HepG2 (cell line): ENCODE results near the gene NET1. TPM values are rescaled to one million over a fixed set of nuclear protein-coding genes. Genes with fewer than 3 reads are reported as not detected.

ENCODE experiments used
- ATAC-seq: fragments of 200-7000 bp; cut with Tn5 transposase; 3 replicates; pipeline ENCODE4 v1.9.1; 2020; ENCODE audit warnings: mild to moderate bottlenecking, moderate library complexity
- BruUV-seq: library from RNA; stranded (reverse); fragments of 400-500 nt; replicated peaks from 2 replicates; lab custom pipeline; 2021; lab: Mats Ljungman, UMichigan
- CTCF ChIA-PET: fragments of 300-600 bp; formaldehyde crosslinking; extraction: SDS; loops from one replicate; lab custom pipeline; 2021; ENCODE audit warnings: low total read pairs, inconsistent platforms, low intra/inter-chr PET ratio; lab: Yijun Ruan, JAX
- POLR2A ChIA-PET: fragments of 350-600 bp; sonication (Branson Sonifier 250); formaldehyde crosslinking; loops from one replicate; lab custom pipeline; 2020; ENCODE audit warnings: antibody characterized with exemption, inconsistent platforms; lab: Yijun Ruan, JAX
- DNase-seq: peaks from one replicate; pipeline ENCODE4 v3.0.0-alpha.2; 2015; ENCODE audit warnings: low spot score
- FAIRE-seq: peaks from 3 replicates; lab custom pipeline; 2011; peaks lifted over from hg19 to GRCh38; lab: Jason Lieb, UNC
- H2AFZ ChIP-seq: one replicate; pipeline ENCODE4 v1.6.1; 2011; ENCODE audit warnings: low read length, inconsistent platforms
- H3K27ac ChIP-seq: fragments of 300-600 bp; 3 replicates; pipeline ENCODE4 v1.8.0; 2011; ENCODE audit warnings: mixed run types, mild to moderate bottlenecking, mixed read lengths, low read length, inconsistent platforms; ENCODE audit not compliant: insufficient read depth; ENCODE audit errors: extremely low read length
- H3K27me3 ChIP-seq, 2 experiments: fragments of 200-600 bp in 1 of 2; 2 replicates in 1 of 2; 3 replicates in 1 of 2; pipeline versions ENCODE4 v1.6.0 to v1.8.0; 2011; ENCODE audit warnings: low read length in 2 of 2, mild to moderate bottlenecking in 2 of 2, moderate library complexity in 2 of 2, inconsistent platforms in 1 of 2; ENCODE audit not compliant: insufficient read depth in 2 of 2, control insufficient read depth in 1 of 2
- H3K36me3 ChIP-seq, 2 experiments: fragments of 200-600 bp in 1 of 2; replicated peaks in 1 of 2; 2 replicates in 1 of 2; 3 replicates in 1 of 2; pipeline versions ENCODE4 v1.5.1 to v1.8.0; 2011; ENCODE audit warnings: low read length in 2 of 2, inconsistent platforms in 1 of 2; ENCODE audit not compliant: insufficient read depth in 2 of 2, control insufficient read depth in 1 of 2
- H3K4me1 ChIP-seq: 2 replicates; pipeline ENCODE4 v1.5.1; 2012; ENCODE audit warnings: low read length, inconsistent platforms; ENCODE audit not compliant: insufficient read depth
- H3K4me2 ChIP-seq: 2 replicates; pipeline ENCODE4 v1.6.0; 2011; ENCODE audit warnings: low read depth, low read length, inconsistent platforms
- H3K4me3 ChIP-seq, 3 experiments: fragments of 200-600 bp in 1 of 3; sonication (generic), shearing (Covaris generic) in 1 of 3; replicated peaks in 1 of 3; 2 replicates each; pipeline ENCODE4 v1.5.1; 2011 to 2016; ENCODE audit warnings: low read length in 3 of 3, inconsistent platforms in 2 of 3, low read depth in 2 of 3, mild to moderate bottlenecking in 2 of 3, control low read depth in 1 of 3, mixed read lengths in 1 of 3; ENCODE audit not compliant: insufficient read depth in 1 of 3
- H3K79me2 ChIP-seq: one replicate; pipeline ENCODE4 v1.6.1; 2011; ENCODE audit warnings: low read length, inconsistent platforms; ENCODE audit not compliant: insufficient read depth
- H3K9ac ChIP-seq: 2 replicates; pipeline ENCODE4 v1.6.0; 2011; ENCODE audit warnings: mild to moderate bottlenecking, low read depth, low read length, inconsistent platforms; ENCODE audit not compliant: insufficient read depth
- H3K9me3 ChIP-seq: 2 replicates; pipeline ENCODE4 v1.5.1; 2012; ENCODE audit warnings: mild to moderate bottlenecking, low read length
- H4K20me1 ChIP-seq: 2 replicates; pipeline ENCODE4 v1.6.0; 2011; ENCODE audit warnings: inconsistent platforms, mild to moderate bottlenecking, low read length, moderate library complexity; ENCODE audit not compliant: insufficient read depth
- DBP ChIP-seq: sonication (generic); formaldehyde crosslinking; IDR thresholded peaks from 2 replicates; pipeline ENCODE4 v1.4.0; 2020; ENCODE audit warnings: missing genetic modification reagents; ENCODE audit errors: not compliant biosample characterization
- DNMT3B ChIP-seq: conservative IDR thresholded peaks from 2 replicates; pipeline ENCODE4 v1.6.1; 2016; ENCODE audit warnings: missing biosample characterization, control low read depth
- PAF1 ChIP-seq: IDR thresholded peaks from 2 replicates; pipeline ENCODE4 v1.6.1; 2016; ENCODE audit warnings: missing genetic modification reagents, missing compliant biosample characterization
- PLRG1 ChIP-seq: fragments of 450-650 bp; conservative IDR thresholded peaks from 2 replicates; pipeline ENCODE4 v1.6.1; 2016
- RAD51 ChIP-seq: fragments of 450-650 bp; IDR thresholded peaks from 2 replicates; pipeline ENCODE4 v1.6.1; 2016; ENCODE audit warnings: borderline replicate concordance
- SP4 ChIP-seq: sonication (generic); formaldehyde crosslinking; IDR thresholded peaks from 2 replicates; pipeline ENCODE4 v1.8.1; 2023; ENCODE audit warnings: mild to moderate bottlenecking, missing genetic modification reagents
- TCF12 ChIP-seq, 2 experiments: fragments of 450-650 bp in 1 of 2; sonication (generic) in 1 of 2; formaldehyde crosslinking in 1 of 2; IDR thresholded peaks; 2 replicates each; pipeline versions ENCODE4 v1.6.1 to v1.8.0; 2017 to 2022; ENCODE audit warnings: antibody characterized with exemption in 1 of 2, mild to moderate bottlenecking in 1 of 2, missing genetic modification reagents in 1 of 2, moderate library complexity in 1 of 2
- ZNF138 ChIP-seq: sonication (generic); formaldehyde crosslinking; IDR thresholded peaks from 2 replicates; pipeline ENCODE4 v1.5.0; 2020; ENCODE audit warnings: mild to moderate bottlenecking, low read depth, missing genetic modification reagents
- ZNF234 ChIP-seq: sonication (generic); formaldehyde crosslinking; conservative IDR thresholded peaks from 2 replicates; pipeline ENCODE4 v1.5.1; 2020; ENCODE audit warnings: mild to moderate bottlenecking, missing genetic modification reagents
- ZNF282 ChIP-seq: fragments of 450-650 bp; IDR thresholded peaks from 2 replicates; pipeline ENCODE4 v1.6.1; 2018; ENCODE audit not compliant: partially characterized antibody
- ZNF33A ChIP-seq: sonication (generic); formaldehyde crosslinking; IDR thresholded peaks from 2 replicates; pipeline ENCODE4 v1.5.1; 2020; ENCODE audit warnings: missing genetic modification reagents, mild to moderate bottlenecking, moderate library complexity, borderline replicate concordance
- ZNF530 ChIP-seq: sonication (generic); formaldehyde crosslinking; IDR thresholded peaks from 2 replicates; pipeline ENCODE4 v1.5.0; 2020; ENCODE audit warnings: low read depth, mild to moderate bottlenecking, missing genetic modification reagents
- ZNF629 ChIP-seq: sonication (generic); formaldehyde crosslinking; conservative IDR thresholded peaks from 2 replicates; pipeline ENCODE4 v1.5.0; 2020; ENCODE audit warnings: missing genetic modification reagents
- ZNF687 ChIP-seq: sonication (generic); formaldehyde crosslinking; IDR thresholded peaks from 2 replicates; pipeline ENCODE4 v1.5.1; 2020; ENCODE audit warnings: mild to moderate bottlenecking, missing genetic modification reagents, moderate library complexity
- WGBS: methylation state at CpG from one replicate; pipeline ENCODE4 v1.1.6; 2017; ENCODE audit warnings: low lambda C conversion rate; 5-methylcytosine and 5-hydroxymethylcytosine counted together
- in situ Hi-C: cut with HindIII; loops from 2 replicates; pipeline ENCODE4 v1.10.0; 2017; ENCODE audit warnings: low pct_unique_long_range_greater_than_20kb; ENCODE audit not compliant: extremely low pct_ligation_motif_present
- intact Hi-C: fragments of 100-400 bp; cut with micrococcal nuclease; formaldehyde crosslinking; loops from one replicate; pipeline ENCODE4 v1.10.0; 2022; ENCODE audit not compliant: unreplicated experiment
- polyA plus RNA-seq, 8 experiments: library from polyadenylated mRNA; depleted of rRNA in 3 of 8; stranded (reverse) in 7 of 8; unstranded in 1 of 8; fragments of >200 nt; fragmentation: Illumina TruSeq in 4 of 8; extraction: Trizol in 4 of 8; gene quantifications; 2 replicates each; pipeline versions ENCODE4 v1.2.1 to v1.2.3, GENCODE V29; 2011 to 2016; ENCODE audit warnings: low read depth in 4 of 8, missing spikeins in 1 of 8, mixed read lengths in 1 of 8; ENCODE audit not compliant: insufficient read depth in 1 of 8
- total RNA-seq, 5 experiments: library from RNA; depleted of rRNA; stranded (reverse); fragments of >200 nt; fragmentation: Illumina TruSeq; extraction: Trizol; gene quantifications; 2 replicates each; pipeline ENCODE4 v1.2.3, GENCODE V29; 2016; ENCODE audit warnings: low read depth in 1 of 5

NET1 gene
- total and polyA plus RNA-seq, 2 of the 13 experiments (the other 11 are each of a cell fraction or from before 2014, with no cell fraction given): 48.1 to 65.8 TPM

GRCh38 chr10:5391790-5392189 lies 20.6 kb upstream of the NET1 start:
- peaks cover 35% of the 10 kb centered on the region for H3K9me3 ChIP-seq
- H3K9ac ChIP-seq: no peak overlapping the region
- intact Hi-C loops: no loop called here
- no peak for ATAC-seq
- no peaks in the 10 kb centered on the region for H4K20me1 ChIP-seq
- FAIRE-seq: no peak
- no peak overlapping the region for H2AFZ ChIP-seq
- H3K79me2 ChIP-seq: no peaks in the 10 kb centered on the region
- BruUV-seq: no TSS peak
- in situ Hi-C loops: loop anchor here (25.0 kb wide), 1 partner anchor 554 kb away; the partner anchor contains the start of gene AKR1E2
- ChIA-PET POLR2A (no interaction called here), CTCF (no interaction called here)
- DNase-seq: no peak
- H3K36me3 ChIP-seq: no peaks in the 10 kb centered on the region
- no peak overlapping the region for H3K27ac ChIP-seq
- H3K4me2 ChIP-seq: no peak overlapping the region
- 64% methylated on average over 3 of the region's 3 CpGs for WGBS
- H3K4me1 ChIP-seq: peaks cover 8% of the 10 kb centered on the region; the same call in 1 of the 2 replicates
- no peak overlapping the region for H3K4me3 ChIP-seq
- H3K27me3 ChIP-seq: peaks cover 3 to 7% of the 10 kb centered on the region in 2 experiments; a peak in 2 of 5 replicates
- TF ChIP-seq ZNF33A (CRISPR knock-in tag) (no peak), TCF12 (IDR thresholded peaks at IDR 0.05) (no peak), TCF12 (CRISPR knock-in tag; IDR thresholded peaks at IDR 0.05) (no peak), RAD51 (no peak), ZNF530 (CRISPR knock-in tag) (no peak), DBP (CRISPR knock-in tag) (no peak), ZNF687 (CRISPR knock-in tag) (no peak), ZNF138 (CRISPR knock-in tag) (no peak), ZNF282 (no peak), ZNF234 (CRISPR knock-in tag) (no peak), SP4 (no peak), PLRG1 (no peak), PAF1 (no peak), DNMT3B (CRISPR knock-in tag) (no peak), ZNF629 (CRISPR knock-in tag) (no peak)
